HG03108 (cell line): ENCODE data around the gene IRF2BP2.

Experiments used
- ATAC-seq: cut with Tn5 transposase; IDR thresholded peaks from one replicate; pipeline ENCODE4 v1.9.1; 2021; ENCODE audit warnings: moderate library complexity; ENCODE audit not compliant: unreplicated experiment

Gene IRF2BP2

GRCh38 chr1:234610061-234610665 lies at the start of gene IRF2BP2:
IRF2BP2 (minus strand) TSS chr1:234610178; CDS start chr1:234609494, 684 bp downstream.
- peak; percentile 18 for ATAC-seq

DNA sequence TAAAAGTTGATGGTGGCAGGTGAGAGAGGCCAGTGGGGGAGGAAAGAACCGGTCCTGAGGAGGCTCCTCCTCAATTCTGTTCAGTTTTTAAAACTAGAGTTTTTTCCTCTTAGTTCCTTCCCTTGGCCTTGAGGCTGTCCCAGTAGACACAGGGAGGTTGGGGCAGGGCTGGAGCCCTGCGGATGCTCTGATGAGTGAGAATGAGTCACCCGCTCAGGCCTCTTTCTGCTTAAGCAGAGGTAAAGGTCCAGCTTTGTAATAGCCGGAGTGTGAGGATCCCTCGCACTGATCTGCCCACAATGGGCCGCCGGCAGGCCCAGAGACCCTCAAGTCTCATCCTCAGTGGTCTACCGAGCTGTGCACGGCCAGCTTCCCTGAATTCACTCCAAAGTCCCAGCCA lies 49.6 kb upstream of the IRF2BP2 start:
- ATAC-seq = no peak

GRCh38 chr1:234658138-234658537 lies 48.2 kb upstream of the IRF2BP2 start:
- ATAC-seq = no peak

DNA sequence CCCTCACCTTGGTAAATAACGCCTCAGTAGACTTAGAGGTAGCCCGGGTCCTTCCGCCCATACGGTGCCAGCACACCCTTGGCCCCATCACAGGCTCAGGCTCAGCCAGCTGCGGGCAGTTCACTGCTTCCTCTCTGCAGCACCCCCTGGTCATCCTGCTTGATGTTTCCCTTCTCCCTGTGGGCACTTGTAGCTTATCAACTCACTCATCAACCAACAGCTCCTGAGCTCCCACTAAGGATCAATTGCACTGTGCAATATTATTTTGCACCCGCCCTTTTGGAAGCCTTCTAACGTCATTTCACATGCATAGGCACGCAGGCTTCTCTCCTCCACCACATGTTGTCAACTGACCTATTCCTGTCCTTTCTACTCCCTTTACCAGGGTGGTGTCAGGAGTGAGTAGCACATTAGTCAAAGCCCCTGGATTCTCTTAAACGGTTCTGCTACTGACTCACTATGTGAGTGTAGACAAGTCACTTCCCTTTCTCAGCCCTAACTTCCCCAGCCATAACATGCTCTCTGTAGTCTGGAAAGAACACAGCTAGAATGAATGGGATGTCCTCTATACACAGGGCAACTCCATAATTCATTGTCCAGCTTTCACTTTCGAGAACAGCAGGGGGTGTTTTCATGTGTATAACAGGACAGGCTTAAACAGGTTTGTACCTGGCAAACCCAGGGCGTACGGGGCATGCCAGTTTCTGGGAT lies 47.1 kb upstream of the IRF2BP2 start:
- no peak for ATAC-seq

GRCh38 chr1:234656070-234656895 lies 46.3 kb upstream of the IRF2BP2 start:
- ATAC-seq = no peak

DNA sequence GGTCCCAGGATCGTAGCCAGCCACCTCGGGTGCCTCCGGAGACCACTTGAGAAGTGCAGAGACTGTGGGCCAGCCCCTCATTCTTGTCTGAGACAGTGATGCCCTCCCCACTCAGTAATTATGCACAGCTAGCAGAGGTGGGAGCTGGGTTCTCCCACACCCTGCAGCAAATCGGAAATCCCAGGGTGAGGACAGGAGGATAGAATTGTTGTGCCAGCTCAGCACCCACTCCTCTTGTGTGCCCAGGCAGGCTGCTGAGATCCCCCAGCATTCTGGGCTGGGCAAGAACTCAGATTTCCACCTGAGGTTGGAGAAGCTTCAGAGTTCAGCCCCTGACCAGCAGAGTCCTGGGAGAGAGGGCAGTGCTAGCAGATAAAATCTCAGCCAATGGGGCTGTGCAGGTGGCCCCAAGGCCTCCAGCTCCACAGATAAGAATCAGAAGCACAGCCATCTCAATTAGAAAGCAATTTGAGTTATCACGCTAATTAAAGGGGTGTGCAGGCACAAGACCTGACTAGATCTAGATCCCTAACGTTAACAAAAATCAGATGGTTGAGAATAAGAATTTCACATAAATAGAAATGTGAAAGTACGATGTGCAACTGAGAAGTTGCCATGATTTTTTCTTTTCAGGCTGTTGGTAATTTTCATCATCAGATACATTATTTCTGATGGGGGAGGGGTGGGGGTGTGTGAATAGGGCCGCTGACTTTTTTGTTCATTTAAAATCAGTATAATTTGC lies 45.5 kb upstream of the IRF2BP2 start:
- ATAC-seq = no peak

- ATAC-seq = no peak
These were observed 44.2 kb upstream of the IRF2BP2 start for GRCh38 chr1:234654002-234654733.

GRCh38 chr1:234649432-234650081 lies 39.6 kb upstream of the IRF2BP2 start:
- no peak for ATAC-seq

DNA sequence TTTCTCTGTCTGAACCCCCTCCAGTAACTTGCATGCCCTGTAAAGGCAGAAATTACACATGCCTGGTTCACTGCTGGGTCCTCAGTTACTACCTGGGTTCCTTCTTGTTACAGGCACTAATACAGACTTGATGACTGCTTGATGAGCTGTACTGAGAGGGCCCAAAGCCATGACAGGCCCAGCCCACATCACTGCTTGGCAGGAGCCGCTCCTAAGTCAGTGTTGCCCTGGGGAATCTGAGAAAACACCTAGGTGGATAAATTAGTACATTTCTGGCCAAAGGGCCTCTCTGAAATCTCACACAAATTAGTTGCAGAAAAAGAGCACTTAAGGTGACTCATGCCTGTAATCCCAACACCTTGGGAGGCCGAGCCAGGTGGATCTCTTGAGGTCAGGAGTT lies 37.8 kb upstream of the IRF2BP2 start:
- no peak for ATAC-seq

DNA sequence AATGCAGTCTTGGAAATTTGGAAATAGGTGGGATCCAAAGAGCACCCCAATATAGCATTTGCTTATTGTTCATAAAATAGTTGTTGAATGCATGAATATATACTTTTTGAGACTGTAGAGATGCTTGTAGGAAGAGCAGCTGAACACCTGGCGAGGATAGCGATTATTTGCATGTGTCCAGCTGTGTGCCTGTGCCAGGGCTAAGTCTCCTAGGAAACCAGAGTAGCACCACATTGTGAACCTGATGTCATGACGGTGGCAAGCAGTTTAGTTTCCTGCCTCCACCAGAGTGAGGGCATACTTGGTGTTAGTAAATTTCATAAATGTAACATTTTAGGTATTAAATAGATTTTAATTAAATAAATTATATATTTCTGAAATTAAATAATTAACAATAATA lies 37.3 kb upstream of the IRF2BP2 start:
- no peak for ATAC-seq

- no peak for ATAC-seq
These were observed 36.0 kb upstream of the IRF2BP2 start for GRCh38 chr1:234645964-234646363.

DNA sequence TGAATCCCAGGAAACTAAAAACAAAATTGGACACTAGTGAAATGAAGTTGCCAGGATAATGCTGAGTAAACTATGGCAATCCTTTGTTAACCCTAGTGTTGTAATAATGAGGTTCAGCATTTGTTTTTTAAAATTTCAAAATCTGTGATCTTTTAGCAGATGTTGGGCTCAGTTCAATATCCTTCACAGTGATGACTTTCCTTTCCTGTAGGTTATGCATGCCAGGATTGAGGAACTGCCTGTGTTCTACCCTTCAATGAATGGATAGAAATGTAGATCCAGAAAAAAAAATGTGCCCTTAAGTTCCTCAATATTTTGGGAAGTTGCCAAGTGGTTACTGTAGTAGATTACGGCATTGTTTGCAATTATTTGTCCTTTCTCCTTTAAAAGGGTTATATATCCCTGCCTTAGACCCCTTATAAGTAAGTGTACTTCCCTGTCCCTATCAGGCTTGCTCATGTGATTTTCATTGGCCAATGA lies 35.5 kb upstream of the IRF2BP2 start:
- no peak for ATAC-seq

DNA sequence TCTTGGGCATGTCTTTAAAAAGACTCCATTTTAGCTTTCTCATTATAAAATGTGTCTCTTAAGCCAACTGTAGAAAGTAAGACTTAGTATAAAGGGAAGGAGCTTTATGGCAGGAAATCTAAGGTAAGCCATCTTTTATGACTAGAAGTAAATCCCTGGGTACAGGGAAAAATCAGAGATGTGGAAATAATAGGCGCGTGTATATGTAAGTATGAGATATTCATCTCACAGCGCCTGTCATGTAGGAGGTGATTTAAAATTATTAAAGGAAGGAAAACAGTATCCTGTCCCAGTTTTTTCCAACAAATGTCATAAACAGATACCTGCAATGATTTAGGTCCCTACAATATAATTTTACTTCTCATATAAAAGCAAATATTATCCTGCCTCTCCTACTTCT lies 35.0 kb upstream of the IRF2BP2 start:
- ATAC-seq = no peak

DNA sequence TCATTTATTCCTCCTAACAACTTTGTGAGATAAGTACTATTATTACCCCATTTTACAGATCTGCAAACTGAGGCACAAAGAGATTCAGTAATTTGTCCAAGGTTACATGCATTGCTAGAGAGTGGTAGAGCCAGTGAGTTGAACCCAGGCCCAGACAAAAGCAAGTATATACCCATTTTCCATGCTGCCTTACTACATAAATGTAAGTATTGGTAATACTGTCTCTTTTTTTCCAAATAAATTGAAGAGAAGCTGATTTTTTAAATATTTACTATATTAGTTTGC lies 33.8 kb upstream of the IRF2BP2 start:
- no peak for ATAC-seq

DNA sequence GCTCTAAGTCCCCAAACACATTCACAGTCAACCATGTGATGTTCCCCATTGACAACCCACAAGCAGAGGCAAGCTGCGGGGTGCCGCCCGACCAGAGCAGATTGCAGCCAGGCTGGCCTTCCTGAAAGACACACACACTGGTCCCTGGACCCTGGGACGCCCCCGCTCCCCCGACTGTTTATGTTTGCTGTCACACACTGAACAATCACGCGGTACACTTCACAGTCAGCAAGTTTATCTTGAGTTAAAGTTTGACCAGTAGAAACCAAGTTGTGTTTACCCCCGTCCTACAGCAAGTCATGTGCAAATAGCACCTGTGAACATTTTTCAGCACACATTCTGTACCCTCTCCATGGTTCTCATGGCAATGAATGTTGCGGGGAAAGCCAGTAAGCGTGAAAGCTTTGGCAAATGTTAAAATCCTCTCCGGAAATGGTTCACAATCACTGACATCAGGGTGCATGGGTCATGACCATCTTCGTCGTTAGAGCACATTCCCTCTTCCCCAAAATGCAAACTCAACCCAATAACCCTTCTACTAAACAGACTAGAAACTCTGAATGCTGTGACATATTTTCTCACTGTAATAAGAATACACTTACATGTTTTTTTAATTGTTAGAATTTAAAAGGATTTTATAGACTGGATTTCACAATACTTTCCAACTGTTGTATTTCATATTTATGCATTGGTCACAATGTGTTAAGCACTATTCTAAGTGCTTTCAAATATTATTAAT lies 33.3 kb upstream of the IRF2BP2 start:
- ATAC-seq = no peak

GRCh38 chr1:234642428-234642827 lies 32.5 kb upstream of the IRF2BP2 start:
- no peak for ATAC-seq

GRCh38 chr1:234639961-234640360 lies 30.0 kb upstream of the IRF2BP2 start:
- ATAC-seq = no peak

- ATAC-seq = no peak
These were observed 29.1 kb upstream of the IRF2BP2 start for GRCh38 chr1:234638832-234639799.
